ENCODE data around the gene RNU5B-1.
"Not testable (repeated sequence)": the region's sequence is repeated elsewhere in the genome, so short reads cannot be mapped to it uniquely, and the experiment has no call there.

Gene RNU5B-1

DNA sequence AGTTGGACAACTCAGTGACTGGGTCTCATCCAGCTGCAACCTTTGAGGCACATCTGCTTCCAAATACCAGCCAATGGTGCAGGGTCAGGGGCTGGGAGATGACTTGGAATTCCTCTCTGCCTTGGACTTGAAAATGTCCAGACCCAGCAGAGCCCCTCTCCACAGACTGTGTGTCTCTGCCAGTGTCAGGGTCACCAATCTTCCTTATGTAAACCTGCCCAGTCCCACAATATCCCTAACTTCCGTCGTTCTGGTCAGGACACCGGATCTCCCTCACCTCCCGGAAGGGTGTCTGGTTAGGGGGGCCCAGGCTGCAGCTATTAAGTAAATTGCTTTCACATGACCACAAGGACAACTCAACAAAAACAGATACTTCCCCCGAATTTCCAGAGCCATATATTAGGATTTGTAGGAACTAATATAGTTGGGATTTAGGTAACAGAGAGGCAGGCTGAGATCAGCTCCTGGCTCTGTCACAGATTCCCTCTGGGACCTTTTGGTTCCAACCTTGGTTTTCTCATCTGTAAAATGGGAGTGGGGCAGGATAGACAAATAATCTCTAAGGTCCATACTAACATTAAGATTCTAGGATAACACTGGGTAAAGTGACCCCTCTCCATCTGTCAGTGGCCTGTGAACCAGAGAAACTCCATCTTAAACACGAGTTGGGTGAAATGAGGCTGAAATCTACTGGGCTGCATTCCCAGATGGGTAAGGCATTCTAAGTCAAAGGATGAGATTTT lies 42.5 kb downstream of the RNU5B-1 start:
- DNase-seq: no peak

DNA sequence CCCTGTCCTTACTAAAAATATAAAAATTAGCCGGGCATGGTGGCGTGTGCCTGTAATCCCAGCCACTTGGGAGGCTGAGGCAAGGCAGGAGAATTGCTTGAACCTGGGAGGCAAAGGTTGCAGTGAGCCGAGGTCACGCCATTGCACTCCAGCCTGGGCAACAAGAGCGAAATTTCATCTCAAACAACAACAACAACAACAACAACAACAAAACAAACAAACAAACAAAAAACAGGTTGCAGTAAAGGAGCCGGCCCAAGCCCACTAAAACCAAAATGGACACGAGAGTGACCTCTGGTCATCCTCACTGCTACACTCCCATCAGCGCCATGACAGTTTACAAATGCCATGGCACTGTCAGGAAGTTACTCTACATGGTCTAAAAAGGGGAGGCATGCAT lies 43.3 kb downstream of the RNU5B-1 start:
- DNase-seq: not testable (repeated sequence)

DNA sequence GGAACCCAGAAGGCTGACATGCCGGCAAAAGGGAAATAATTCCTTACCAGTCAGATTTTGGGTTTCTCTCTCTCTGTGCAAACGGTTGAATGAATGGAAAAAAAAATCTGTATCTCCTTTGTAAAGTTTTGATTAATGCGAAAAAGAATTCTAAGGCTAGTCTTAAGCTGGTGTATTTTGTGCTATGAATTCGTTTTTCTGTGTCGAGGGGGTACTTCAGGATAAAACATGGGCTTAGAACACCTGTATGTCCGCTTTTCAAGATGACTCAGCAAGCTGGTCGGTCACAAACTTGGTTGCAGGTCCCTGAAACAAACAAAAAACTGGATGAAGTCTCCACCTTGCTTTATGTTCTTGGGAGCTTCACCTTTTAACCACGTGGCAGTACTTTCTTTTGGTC lies 44.9 kb downstream of the RNU5B-1 start:
- DNase-seq: no peak

DNA sequence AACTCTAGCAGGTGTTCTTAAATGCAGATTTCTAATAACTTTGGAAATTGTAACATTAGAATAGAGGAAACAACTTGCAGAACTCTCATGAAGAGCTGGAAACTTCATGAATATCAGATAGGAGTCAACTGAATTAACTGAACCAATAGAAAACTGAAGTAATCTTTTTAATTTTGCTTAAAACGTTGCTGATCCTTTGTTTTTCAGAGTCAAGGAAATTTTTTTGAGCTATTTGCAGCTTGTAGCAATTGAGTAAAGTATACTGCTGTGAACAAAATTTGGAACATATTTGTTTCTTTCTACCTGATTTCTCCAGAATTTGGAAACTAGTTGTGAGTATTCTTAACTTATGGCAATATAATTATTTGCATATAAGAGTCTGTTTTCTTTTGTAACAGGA lies 47.5 kb downstream of the RNU5B-1 start:
- DNase-seq: not testable (repeated sequence)
